Activated CD4-positive, CD25-positive, alpha-beta regulatory T cell treated with anti-CD3 and anti-CD28 coated beads, Interleukin-2, amount 50 U/mL, for 16 hours (primary cell): Measurements from ENCODE around the gene TMEM176B.

Source experiments
- DNase-seq: peaks from one replicate; pipeline ENCODE4 v3.0.0-alpha.2; 2020; ENCODE audit warnings: low read depth, low spot score

Gene TMEM176B

GRCh38 chr7:150753239-150753638, 46.9 kb downstream of the TMEM176B start:
- DNase-seq: no peak

DNA sequence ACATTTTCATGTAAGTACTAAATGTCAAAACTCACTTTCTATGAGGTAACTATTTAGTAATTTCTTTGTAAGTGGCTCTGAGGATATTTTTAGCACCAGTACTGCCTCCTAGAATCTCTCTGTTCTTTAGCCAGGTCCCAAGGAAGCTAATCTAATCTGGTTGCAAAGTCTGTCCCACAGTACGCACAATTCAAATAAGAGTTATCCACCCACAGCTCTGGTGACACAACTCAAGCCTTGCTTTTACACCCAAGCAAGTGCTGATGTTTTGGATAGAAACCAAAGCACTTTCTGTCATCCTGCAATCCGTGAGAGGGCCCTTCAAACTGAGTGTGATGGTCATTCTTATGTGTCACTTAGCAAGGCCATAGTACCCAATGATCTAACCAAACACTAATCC, 48.5 kb downstream of the TMEM176B start:
- DNase-seq: no peak

GRCh38 chr7:150748376-150748775, 51.8 kb downstream of the TMEM176B start:
- no peak for DNase-seq

- DNase-seq: no peak
These were observed 53.2 kb downstream of the TMEM176B start for GRCh38 chr7:150746921-150747320.

GRCh38 chr7:150745876-150746275, 54.3 kb downstream of the TMEM176B start:
- DNase-seq: no peak

GRCh38 chr7:150745086-150745485, 55.1 kb downstream of the TMEM176B start:
- no peak for DNase-seq

DNA sequence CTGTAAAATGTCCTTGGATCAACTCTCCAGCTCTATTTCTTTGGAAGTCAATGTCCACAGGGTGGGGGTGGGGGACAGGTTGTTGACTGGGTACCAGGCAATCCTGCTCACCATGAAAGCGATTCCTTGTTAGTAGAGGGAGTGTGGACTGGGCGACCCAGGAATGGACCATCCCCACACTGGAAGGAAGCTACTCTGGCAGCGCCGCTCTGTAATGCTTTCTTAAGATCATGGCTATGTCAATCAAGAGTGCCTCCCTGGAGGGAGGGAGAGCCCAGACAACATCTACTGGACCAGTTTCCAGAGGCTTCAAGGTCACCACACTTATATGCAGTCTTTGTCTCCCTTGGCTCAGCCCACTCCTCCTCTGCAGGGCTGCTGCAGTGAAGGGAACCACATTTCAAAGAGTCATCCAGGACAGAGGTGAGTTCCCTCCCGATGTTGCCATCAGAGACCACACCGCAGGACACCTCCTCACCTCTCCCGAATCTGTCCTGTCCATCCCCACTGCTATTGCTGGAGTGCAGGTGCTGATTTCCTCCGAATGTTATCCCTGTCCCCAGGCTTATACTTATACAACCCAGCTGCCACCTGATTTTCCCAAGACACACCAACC, 56.0 kb downstream of the TMEM176B start:
- no peak for DNase-seq

GRCh38 chr7:150742286-150742968, 57.7 kb downstream of the TMEM176B start:
- DNase-seq: no peak
